GM19455 (cell line): ENCODE data around the gene P2RX6.

Experiments
- ATAC-seq: cut with Tn5 transposase; IDR thresholded peaks from one replicate; pipeline ENCODE4 v1.9.1; 2021; ENCODE audit not compliant: unreplicated experiment

P2RX6 gene

DNA sequence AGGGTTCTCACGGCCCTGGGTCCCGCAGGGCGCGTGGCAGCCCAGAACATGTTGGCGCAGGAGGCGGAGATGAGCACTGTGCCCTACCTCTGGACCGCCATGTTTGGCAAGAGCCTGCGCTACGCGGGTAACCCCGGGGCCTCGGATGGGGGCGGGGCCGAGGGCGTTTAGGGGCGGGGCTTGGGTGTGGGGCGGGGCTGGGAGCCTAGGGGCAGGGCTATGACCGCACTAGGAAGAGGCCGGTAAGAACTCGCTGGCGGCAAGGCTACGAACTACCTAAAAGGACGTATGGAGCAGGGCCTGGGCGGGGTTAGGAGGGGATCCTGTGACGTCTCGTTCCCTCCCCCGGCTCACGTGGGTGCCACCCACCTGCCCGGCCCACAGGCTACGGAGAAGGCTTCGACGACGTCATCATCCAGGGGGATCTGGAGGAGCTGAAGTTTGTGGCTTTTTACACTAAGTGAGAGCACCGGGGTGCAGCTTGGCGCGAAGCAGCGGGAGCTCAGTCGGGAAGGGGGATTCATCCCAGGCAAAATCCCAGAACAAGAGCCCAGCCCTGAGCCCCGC is 35.6 kb upstream of the P2RX6 start:
- no peak for ATAC-seq

DNA sequence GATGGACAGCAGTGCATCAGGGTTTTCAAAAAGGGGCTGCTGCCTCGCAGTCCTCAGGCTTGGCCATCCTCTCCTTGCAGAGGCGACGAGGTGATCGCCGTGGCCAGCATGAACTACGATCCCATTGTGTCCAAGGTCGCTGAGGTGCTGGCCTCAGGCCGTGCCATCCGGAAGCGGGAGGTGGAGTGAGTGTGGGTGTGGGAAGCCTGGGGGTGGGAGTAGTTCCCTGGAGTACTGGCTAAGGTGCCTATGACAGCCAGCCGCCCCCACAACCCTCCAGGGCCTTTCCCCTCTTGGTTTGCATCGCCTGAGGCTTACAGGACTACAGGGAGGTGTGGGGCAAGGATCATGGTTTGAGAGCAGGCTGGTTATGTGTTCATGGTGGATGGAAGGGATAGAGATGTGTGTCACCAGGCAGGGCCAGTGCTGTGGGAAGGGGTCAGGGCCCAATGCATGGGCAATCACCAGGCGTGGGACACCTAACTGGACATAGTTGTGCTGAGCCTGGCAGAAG is 35.0 kb upstream of the P2RX6 start:
- ATAC-seq: no peak

DNA sequence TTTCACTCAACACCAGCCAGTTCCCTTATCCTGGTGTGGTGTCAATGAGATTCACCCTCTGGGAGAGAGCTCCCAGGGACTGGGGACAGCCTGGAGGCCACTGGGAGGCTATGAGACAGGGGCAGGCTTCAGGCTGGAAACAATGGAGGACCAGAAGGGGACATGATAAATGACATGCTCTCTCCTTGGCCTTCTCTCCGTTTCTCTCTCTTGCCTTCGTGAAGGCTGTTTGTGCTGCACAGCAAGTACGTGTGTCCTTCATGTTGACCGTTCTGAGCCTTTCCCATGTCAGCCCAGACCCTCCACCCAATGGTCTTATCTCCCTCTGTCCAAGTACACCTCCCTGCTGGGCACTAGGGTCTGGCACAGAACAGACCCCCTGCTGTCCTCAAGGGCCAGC is 34.4 kb upstream of the P2RX6 start:
- no peak for ATAC-seq

DNA sequence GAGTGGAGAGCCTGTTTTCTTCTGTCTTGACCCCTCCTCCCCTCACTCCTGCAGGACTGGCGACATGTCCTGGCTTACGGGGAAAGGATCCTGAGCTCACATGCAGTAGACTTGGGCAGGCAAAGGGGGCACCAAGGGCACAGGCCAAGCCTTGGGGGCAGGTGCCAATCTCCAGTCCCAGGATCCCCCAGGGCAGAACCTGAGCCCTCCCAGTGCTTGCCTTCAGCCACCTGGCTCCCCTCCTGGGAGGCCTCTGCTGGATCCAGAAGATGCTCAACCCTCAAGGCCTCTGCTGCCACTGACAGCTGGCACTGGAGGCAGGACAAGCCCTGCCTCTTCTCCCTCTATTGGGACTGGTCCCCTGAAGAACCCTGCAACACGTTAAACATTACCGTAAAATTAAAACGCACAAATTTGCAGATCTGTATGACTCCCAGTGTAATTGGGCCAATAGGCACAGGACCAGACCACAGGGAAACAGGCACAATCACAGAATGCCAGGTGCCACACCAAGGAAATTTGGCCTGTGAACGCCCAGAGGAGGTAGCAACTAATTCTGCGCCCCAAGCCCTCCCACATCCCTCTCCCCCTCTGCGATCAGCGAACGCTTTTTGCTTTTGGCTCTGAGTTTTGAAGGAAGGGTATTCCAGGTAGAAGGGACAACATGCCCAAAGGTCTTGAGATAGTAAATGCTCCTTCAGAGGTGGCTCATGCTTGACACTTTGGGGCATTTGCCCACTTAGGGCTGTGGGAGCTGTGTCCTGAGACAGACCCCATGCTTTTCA is 33.8 kb upstream of the P2RX6 start:
- no peak for ATAC-seq

DNA sequence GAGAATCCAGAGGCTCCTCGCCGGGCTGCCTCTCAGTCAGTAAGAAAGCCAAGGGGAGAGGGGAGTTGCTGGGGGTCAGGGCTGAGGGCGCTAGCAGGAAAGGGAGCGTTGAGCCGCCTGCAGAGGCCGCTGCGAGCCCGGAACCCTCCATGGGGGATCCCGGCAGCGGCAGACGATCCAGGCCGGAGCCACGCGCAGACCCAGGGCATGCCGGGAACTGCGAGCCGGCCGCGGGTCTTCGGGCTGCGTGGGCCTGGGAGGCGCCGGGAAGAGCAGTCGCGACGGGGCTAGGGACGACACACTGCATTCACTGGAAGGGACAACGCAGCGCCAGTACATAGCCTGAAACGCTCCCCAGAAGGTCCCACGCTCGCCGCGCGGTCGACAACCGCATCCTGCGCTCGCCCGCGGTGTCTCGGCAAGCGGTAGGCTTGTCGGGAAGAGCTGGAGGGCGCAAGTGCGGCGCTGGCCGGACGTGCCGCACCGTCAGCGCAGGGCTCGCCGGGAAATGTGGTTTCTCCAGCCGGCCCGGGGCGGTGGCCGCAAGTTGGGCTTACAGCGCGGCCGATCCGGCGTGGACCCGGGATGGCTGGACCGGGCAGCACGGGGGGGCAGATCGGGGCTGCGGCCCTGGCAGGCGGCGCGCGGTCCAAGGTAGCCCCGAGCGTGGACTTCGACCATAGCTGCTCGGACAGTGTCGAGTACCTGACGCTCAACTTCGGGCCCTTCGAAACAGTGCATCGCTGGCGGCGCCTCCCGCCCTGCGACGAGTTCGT is 33.0 kb upstream of the P2RX6 start, which contains the start of gene LZTR1:
LZTR1 (plus strand) TSS at position 511 of the 776 bp plus-strand sequence; CDS start at position 586, 75 bp downstream.
- peak; percentile 81 for ATAC-seq

DNA sequence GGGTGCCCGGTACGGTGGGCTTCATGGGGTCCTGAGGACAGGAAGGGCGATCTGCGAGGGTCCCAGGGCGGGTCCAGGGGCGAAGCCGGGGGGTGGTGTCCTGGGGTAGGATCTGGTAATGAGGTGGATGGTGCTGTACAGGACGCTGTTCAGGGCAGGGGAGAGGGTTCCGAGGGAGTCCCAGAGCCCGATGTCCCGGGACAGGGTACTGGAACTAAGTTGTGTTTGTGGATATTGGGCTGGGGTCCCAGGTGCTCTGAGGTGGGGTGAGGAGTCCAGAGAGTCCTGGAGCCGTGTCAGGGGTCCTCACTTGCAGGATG is 32.4 kb upstream of the P2RX6 start:
- peak; percentile 15 for ATAC-seq

DNA sequence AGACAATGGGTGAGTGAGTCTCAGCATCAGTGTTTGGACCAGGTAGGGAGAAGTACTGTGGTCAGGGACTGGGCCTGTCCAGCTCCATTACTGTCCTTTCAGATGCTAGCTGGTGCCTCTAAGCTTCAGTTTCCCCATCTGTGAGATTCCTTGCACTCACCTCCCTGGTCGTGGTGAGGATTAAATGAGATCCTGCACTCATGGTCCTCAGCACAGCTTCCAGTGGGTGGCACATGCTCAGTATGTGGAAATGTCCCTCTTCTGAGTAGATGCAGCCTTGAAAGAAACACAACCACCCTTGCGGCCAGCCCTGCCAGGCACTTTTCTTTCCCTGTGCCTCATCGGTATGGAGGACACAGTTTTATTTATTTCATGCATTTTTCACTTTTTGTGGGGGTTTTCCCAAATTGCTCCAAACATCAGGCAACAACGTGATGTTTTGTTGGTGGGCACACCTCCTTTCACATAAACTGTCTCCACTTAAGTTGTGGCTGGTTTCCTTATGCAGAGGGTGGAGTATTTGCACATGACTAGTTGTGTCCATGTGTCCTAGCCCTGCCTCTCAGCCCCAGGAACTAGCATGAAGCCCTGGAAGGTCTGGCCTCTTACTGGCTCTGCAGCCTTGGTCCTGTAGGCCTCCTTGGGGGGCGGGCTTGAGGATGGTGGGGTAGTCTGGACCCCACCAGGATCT is 31.7 kb upstream of the P2RX6 start:
- ATAC-seq: no peak

DNA sequence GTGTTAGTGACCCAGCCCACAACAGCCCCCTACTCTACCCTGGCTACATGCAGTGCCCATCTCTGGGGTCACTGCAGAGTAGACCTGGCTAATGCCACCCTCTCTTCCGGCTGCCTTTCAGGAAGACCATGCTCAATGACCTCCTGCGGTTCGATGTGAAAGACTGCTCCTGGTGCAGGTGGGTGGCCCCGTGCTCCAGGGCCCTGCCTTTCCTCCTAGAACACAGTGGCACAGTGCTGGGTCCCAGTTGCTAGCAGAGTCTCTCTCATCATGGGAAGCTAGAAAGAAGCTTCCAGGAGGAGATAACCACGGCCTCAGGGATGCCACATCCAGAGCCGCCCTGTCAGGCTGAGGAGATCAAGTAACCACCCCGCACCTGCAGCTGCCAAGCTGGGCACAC is 29.2 kb upstream of the P2RX6 start:
- ATAC-seq: no peak

DNA sequence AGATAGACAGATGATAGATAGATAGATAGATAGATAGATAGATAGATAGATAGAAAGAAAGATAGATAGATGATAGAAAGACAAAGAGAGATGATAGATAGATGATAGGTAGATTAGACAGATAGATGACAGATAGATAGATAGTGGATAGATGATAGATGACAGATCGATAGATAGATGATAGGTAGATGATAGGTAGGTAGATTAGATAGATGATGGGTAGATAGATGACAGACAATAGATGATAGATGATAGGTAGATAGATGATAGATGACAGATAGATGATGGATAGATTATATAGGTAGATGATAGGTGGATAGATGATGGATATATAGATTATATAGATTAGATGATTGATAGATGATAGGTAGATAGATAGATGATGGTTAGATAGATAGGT is 28.6 kb upstream of the P2RX6 start:
- no peak for ATAC-seq

DNA sequence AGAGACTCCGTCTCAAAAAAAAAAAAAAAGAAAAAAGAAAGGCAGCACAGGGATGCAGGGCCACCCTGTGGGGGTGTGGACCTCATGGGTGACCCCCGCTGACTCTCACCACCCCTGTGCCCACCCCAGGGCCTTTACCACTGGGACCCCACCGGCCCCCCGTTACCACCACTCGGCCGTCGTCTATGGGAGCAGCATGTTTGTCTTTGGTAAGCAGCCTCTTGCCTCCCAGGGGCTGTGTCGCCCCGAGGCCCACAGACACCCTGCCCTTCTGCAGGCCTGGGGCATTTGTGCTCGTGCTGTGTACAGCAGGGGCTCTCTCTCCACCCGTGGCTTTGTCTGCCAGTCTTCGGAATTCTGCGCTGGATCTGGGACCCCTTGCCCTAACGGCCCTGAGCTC is 27.6 kb upstream of the P2RX6 start:
- ATAC-seq: no peak

DNA sequence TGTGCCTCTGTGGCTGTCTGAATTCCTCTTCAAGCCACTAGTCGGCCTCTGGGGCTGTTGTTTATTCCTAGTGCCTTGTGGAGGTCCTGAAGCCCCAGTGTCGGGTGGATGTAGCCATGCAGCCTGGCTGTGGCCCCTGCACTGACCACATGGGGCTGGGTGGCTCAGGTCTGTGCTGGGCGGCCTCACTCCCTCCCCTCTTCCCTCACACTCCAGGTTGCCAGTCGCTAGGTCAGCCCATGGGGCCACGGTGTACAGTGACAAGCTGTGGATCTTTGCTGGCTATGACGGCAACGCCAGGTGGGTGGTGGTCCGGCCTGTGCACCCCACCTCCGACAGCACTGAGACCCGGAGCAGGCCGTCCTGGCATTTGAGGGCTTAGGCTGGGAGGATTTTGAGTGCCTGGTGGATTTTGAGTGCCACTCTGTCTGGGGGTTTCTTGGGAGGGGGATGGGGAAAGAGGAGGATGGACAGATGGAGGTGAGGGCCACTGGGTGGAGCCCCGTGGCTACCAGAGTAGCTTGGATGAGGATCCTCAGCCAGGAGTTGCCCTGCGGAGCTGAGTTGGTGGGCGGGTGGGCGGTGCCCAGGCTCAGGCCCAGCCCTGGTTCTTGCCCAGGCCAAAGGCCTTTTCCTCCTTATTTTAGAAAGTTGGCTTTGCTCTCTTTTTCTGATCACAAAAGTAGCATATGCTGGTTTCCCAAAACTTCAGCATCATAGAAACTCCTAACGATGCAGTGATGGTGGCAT is 26.2 kb upstream of the P2RX6 start:
- ATAC-seq: no peak

DNA sequence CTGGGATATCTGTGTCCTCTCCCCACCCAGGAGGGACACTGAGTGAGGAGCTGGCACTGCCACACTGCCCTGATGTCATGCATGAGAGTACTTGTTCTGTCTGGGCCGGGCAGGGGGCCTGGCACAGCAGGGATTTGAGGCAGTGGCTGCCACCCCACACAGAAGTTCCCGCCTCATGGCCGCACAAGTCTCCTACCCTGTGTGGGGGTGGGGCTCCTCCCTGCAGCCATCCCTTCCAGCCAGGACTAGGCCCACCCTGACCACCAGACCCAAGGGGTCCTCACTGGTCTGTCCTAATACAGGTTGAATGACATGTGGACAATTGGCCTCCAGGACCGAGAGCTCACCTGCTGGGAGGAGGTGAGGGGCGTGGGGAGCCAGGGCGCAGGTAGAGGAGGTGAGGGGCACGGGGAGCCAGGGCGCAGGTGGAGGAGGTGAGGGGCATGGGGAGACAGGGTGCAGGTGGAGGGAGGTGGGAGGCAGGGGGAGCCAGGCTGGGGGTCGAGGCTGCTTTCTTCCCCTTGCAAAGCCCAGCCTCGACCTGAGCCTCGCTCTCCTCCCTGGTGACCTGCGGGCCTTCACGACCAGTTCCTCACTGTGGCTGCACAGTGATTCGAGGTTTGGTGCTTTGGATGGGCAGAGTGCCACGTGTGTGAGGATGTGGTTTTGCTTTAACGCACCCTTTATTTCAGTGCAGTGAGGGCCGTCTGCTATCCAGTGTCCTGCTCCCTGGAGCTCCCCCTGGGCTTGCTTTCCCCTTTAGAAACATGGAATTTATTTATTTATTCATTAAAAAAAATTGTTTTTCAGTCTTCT is 25.4 kb upstream of the P2RX6 start:
- ATAC-seq: no peak

DNA sequence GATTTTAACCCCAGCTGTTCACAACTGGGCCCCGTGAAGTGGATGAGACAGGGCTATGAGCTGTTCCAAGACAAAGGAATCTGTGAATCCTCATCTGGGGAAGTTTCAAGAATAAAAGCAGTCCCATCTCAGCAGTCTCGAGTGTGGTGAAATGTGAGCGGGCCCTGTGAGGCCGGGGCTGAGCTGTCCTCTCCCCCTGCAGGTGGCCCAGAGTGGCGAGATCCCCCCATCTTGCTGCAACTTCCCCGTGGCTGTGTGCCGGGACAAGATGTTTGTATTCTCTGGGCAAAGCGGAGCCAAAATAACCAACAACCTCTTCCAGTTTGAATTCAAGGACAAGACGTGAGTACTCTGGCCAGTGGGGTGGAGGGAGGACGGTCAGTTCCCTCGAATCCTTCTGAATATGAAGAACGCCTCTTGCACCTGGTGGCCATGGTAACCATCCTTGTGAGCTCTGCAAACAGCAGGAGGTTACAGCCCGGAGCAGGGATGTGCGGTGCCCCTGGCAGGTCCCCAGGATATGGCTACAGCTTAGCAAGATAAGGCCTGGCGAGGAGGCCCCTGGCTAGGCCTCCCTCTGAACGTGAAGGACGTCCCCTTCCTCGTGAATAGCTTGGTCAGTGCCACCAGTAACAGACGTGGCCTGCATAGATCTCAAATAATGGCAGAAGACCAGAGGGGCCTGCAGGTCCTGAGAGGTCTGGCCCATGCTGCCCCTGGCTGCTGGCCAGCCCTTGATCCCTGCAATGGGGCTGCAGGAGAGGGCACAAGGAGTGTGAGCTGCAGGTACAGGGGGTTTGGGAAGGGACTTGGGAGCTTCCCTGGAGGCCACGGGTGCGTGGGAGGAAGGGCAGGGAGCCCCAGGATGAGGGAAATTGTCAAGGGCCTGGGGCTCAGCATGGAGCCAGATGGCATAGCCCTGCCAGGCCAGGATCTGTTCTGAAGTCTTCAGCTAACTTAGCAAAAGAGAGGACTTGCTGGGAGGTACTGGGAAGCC is 24.5 kb upstream of the P2RX6 start:
- ATAC-seq: no peak

DNA sequence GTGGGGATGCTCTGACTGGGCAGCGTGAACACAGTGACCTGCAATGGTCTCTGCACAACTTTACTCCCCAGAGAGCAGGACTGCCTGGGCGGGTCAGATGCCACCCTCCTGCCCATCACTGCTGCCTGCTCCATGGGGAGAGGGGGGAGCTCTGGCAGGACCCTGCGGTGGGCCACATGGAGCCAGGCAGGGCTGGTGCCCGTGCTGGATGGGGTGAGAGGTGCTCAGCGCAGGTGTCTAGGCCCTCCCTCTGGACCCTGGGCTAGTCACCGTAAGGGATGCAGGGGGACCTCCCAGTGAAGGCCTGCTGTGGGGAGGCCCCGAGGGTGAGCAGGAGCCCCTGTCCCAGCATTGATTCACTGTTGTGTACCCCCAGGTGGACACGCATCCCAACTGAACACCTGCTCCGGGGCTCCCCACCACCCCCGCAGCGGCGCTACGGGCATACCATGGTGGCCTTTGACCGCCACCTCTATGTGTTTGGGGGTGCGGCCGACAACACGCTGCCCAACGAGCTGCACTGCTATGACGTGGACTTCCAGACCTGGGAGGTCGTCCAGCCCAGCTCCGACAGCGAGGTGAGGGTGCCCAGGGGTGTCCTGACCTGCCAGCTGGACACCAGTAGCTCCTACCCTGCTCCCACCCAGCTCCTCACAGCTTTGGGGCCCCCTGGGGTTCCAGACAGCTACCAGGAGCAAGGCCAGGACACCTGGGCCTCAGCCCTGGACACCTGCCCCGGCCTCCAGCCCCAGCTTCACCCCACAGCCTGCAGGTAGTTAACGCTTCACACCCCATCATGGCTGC is 23.5 kb upstream of the P2RX6 start:
- ATAC-seq: no peak

DNA sequence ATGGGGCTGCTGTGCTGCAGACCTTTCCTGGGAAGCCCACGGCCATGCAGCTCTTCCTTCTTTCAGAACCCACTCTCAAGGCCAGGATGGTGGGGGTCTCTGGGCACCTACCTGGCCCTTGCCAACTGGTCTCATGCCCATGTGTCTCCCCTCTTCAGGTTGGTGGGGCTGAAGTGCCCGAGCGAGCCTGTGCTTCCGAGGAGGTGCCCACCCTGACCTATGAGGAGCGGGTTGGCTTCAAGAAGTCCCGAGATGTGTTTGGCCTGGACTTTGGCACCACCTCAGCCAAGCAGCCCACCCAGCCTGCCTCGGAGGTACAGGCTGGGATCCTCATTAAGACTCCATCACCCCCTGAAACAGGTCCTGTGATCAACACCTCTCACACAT is 22.9 kb upstream of the P2RX6 start:
- no peak for ATAC-seq

DNA sequence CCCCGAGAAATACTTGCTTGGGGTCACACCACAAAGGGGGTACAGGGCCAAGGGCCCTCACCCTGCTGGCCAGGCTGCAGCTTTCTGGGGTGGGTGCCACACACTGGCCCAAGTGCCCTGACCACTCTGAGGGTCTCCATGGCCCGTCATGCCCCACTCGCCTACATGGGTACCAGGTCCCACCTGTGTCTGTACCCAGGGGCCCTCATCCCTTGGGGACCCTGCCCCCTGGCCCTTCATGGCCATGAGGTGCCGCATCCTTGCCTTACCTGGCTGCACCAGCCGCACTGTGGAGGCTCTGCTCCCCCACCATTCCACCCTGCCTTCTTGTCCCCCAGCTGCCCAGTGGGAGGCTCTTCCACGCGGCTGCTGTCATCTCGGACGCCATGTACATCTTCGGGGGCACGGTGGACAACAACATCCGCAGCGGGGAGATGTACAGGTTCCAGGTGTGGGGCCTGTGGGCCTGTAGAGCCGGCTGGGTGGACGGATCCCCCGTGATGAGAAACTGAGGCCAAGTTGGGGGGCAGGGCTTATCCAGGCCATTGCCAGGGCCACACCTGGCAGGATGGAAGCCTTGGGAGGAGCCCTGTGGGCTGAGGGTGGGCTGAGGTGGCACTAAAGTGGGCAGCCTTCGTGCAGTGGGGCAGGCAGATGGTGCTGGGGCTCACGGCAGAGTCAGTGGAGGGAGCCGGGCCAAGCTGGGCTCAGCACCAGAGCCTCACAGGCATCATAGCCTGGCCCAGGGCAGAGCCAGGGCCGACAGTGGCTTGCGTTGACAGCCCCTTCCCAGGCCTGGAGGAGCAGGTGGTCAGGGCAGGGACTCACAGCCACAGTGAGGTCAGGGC is 22.3 kb upstream of the P2RX6 start:
- ATAC-seq: no peak
